Stimulated activated CD4-positive, alpha-beta T cell treated with anti-CD3 and anti-CD28 coated beads, Interleukin-2, amount 100 ng/mL, for 48 hours (primary cell): ENCODE data around the gene RALGPS1.

Experiments
- DNase-seq, 2 donors: peaks; one replicate each; pipeline ENCODE4 v3.0.0-alpha.2; 2020

RALGPS1 gene

DNA sequence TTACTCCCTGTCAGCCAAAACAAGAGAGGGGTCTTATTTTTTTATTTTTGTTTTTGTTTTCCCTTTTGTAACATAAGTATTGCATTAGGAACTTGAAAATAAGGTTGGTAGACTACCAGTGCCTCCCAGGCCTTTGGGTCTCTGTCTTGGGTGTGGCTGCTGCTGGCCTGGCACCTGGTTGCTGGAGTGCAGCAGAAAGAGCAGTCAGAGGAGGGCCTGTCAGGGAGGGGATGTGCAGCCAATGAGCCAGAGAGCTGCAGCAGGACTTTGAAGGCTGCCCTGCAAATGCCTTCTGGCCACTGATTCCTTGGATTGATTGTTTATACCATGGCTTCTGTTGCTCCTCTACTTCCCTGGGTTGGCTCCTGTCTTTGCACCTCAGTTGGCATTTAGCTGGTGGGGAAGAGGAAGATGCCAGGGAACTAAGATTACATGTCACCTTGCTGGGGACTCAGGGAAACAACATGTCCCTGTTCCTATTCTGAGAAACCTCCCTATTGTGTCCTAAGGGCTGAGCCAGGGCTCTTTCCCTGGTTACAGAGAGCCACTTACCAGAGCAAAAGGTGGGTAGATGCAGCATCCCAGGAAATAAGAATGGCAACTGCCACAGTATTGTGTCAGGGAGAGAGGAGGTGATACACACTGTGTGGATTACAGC, 141.3 kb downstream of the RALGPS1 start:
- no peak for DNase-seq

DNA sequence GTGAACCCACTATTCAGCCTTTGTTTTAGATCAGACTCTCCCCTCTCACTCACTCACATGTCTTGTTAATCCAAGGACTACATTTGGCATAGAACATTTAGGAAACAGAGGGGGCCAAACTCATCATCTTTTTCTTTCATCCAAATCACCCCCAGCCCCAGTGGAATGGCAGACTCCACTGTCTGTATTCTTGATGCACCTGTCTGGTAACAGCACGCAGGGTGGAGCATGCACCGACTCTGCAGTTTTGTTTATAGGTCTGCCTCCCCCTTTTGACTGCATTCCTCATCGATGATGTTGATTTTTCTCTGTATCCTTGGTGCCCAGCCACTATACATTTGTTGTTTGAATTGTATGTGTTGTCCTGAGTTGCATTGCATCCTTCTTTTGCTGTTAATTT, 141.9 kb downstream of the RALGPS1 start:
- no peak for DNase-seq

DNA sequence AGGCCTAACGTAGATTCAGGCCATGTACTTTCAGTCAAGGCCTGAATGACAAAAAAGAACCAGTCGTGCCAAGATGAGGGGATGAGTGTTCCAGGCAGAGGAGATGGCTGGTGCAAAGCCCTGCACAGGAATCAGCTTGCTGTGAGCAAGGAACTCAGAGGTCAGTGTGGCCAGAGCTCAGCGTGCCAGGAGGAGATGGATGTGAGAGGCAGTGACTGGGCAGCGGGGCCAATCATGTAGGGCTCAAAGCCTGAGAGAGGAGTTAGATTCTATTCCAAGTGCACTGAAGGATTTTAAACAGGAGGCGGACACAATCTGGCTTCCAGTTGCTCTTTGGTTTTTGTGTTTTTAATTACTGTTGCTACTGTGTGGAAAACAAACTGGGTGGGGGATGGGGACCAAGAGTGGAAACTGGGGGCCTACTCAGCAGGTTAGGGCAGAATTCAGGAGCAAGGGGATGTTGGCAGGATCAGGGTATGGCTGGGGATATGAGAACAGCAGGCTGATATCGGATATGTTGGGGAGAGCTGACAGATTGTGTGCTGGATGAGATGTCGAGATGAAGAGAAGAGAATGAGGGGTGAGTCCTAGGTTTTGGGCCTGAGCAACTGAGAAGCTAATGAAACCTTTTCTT, 143.5 kb downstream of the RALGPS1 start:
- DNase-seq: no peak

DNA sequence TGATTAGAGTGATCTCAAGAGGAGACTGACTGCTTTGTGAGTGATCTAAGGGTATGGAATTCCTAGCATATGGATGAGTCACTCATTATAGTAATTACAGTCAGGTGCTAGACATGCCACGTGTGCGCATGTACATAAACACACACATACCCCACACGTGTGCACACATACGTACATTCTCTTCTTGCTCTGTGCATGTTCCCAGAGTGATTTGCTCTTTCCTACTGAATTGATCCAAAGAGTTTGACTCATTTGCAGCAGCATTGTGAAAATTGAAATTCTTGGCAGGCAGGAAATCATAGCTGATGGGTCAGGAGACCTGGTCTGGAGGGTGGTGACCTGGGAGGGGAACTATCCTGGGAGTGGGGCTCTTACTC, 144.1 kb downstream of the RALGPS1 start:
- no peak for DNase-seq

DNA sequence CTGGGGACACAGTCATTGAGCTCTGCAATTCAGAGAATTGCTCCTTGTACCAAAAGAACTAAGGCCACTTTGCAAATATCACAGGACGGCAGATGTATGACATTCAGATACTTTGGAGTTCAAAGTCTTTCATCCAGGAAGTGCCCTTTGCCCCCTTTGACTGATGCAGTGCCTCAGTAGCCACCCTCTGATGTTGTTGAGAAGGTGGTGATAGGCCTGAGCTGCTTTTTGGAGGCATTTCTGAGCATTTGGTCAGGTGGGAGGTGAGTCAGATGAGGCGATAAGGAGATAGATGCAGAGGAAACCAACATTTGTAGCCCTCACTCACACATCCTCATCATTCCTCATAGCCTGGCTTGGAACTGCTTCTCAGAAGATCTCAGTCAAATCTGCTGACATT, 144.4 kb downstream of the RALGPS1 start:
- no peak for DNase-seq

DNA sequence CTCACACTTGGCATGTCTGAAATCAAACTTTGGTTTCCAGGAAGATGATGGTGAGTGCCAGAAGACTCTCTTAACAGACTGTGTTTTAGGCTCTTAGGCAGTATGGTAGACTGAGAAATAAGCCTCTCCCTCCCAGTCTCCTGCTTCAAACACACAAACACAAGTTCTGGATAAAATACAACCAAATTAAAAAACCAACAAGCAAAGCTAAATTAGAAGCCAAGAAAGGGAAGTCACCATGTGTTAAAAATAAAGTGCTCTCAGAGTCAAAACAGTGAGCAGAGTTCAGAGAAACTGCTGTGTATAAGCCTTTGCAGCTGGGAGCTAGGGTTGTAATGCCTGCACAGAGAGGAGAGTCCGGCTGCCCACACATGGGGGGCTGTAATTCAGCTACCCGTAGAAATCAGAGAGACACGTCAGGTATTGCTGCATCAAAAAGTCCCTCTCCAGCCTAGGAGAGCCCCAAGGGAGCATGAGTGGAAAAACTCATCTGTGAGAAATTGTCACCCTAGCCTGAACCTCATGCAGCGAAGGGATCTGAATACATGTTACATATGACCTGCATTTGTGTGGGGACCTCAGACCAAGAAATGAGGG, 145.3 kb downstream of the RALGPS1 start:
- no peak for DNase-seq

DNA sequence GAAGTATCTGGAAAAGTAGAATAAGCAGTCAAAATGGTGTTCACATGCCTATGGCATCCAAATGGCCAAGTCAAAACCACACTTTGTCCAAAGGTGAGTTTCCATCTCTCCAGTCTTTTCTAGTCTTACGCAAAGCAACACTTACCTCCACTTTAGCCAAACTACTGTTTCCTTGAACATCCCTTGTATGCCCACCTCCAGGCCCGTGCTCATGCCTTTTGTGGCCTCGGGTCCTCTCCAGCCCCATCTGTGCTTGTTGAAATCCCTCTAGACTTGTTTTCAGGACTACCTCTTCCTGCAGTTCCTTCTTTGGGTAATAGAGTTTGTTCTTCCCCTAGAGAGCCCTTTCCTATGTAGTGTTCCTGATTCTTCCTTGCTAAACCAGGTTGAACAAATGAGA, 146.8 kb downstream of the RALGPS1 start:
- DNase-seq: no peak

DNA sequence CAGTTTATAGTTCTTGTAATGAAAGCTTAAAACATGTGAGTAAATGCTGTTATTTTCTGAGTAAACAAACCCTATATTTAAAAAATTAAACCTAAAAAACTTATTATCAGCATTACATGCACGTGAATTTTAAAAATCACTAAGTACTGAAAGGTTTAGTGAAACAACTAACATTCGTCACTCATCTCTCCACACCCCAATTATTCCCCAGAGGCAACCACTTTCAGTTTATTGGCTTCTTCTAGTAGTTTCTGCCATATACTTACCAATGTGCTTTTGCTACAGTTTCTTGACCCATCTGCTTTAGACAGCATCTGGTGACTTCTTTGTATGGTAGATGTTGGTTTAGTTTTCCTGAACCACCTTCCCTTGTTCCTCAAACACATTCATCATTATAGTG, 149.8 kb downstream of the RALGPS1 start:
- no peak for DNase-seq

DNA sequence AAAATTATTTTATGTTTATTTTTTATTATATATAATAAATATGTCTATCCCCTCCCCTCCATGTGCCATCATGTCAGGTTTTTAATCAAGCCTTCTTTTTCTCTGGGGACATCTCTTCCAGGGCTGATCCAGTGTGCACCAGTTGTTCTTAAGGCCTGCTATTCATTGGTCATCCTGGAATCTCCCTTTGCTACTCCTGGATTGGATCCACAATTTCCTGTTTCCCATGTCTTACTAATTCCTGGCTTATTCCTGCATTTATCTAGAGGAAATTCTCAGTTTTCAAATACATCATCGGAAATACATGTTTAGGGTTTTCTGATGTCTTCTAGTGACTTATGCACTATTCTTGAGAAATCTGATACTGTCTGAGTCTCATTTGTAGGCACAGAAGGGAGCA, 151.0 kb downstream of the RALGPS1 start:
- DNase-seq: no peak

DNA sequence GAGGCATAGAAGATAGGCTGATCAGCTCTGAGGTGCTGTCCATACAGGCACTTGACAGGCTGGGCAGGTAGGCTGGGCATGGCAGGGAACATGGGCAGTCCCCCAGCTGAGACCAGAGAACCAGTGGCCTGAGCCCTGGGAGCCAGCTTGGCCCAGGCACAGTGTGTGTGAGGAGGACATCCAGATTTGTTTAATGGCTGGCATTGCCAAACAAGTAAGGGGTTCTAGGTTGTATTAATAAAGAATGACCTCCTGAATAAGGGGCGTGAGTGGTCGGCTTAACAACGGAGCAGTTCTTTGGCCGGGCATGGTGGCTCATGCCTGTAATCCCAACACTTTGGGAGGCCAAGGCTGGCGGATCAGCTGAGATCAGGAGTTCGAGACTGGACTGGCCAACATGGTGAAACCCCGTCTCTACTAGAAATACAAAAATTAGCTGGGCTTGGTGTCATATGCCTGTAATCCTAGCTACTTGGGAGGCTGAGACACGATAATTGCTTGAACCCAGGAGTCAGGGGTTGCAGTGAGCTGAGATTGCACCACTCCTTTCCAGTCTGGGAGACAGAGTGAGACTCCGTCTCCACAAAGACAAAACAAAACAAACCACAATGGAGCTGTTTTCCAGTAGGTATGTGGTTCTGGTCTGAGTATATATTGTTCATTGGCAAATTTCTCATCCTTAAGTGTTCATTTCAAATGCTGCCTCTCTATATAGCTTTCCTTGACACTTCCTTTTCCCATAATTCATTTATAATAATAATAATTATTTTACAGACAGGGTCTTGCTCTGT, 151.7 kb downstream of the RALGPS1 start:
- no peak for DNase-seq

DNA sequence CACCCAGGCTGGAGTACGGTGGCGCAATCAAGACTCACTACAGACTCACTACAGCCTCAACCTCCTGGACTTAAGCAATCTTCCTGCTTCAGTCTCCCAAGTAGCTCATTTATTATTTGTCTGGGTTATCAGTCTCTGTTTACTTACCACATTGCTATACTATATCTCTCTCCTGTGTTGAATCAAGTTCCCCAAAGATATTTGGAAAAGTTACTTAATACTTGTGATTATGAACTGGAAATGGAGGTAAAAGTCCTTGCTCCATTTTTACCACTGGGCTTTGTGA, 152.2 kb downstream of the RALGPS1 start:
- no peak for DNase-seq

DNA sequence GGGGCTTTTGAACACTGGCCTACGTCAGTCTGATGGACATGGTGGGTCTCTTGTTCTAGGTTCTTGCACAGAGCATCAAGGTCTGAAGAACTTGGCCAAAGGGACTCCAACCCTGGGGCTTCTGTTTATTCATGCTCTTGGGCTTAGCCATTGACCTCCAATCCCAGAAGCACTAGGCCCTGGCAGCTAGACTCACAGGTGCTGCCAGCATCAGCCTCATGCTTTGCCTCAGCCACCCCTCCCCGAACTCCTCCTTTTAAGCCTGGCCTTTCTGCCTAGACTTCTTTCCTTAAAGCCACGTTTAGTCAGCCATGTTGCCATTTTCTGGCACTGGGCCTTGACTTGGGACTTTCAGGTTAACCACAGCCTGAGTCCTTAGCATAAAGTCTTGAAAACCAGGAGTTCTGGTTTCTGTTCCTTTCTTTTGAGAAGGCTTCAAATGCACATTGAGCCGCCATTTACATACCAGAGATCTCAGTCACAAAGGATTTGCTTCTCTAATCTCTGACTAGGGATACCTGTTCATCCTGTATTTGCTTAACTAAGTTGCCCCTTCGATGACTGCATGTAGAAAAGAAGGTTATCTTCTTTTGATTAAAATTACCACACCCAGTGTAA, 153.1 kb downstream of the RALGPS1 start:
- no peak for DNase-seq

DNA sequence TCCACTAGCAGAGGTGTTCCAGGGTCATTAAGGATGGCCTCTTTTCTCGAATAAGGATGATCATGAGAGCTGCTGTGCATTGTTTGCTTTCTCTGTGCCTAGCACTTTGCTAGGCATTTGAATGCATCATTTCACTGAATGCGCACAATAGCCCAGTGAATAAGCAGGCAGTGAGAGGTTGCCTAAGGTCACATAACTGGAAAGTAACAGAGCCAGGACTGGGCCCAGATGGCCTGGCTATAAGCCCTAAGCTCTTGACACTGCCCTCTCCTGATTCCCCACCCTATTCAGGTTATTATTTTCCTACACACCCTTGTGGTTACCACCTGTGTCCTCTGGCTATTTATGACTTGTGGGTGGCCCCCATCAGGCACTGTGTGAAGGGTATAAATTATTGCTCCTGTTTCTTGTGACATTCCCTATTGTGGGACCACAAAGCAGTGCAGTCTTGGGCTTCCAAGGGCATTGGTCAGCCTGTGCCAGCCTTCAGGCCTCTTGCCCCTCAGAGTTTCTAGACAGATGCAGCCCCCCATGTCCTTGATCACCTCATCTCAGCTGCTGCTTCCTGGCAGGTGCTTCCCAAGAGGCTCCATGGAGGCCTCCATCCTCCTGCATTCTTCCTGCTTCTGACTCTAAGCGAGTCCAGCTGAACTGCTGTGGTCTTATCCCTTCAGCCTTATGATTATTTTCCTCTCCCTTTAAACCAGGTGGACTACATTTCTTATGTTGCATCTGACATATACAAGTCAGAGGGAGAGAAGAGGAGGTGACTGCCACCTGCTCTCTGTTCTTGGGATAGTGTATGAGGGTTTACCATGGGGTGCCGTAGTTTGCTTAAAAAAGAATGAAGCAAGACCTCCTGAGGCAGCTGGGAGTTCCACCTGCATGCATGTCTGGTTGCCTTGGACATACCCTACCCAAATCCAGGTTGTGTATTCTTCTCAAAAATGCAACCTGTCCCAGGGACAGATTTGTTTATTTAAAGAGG, 160.3 kb downstream of the RALGPS1 start:
- DNase-seq: no peak

DNA sequence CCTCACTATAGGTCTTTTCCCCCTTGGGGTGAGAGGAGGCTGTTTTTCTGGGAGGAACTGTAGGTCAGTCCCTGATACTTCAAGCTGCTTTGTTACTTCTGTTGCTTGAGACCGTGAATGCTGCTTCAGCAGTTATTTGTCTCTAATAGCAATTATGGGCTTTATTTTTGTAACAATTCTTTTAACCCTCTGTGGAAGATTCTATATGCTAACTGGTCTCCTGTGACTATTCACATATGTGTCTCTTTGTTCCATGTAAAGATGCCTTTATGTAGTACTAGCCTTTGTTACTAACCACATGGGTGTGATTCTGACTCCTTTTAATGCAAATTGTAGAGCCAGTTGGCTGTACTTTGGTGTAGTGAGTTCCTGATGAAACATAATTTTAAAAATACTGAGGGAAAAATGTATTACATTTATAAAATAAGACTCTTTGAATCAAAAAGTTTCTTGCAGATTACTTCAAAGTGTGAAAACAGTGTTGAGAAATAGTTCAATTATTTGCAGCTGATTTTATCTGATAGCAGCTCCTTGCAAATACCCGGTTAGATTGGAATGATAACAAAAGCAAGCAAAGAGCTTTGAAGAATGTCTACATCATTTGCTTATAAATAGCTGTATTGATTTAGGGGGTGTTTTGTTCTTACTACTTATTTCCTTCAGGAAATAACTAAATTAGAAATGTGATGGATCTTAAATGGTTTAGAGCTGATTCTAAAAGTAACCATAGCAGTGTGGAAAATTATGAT, 161.2 kb downstream of the RALGPS1 start:
- DNase-seq: no peak

DNA sequence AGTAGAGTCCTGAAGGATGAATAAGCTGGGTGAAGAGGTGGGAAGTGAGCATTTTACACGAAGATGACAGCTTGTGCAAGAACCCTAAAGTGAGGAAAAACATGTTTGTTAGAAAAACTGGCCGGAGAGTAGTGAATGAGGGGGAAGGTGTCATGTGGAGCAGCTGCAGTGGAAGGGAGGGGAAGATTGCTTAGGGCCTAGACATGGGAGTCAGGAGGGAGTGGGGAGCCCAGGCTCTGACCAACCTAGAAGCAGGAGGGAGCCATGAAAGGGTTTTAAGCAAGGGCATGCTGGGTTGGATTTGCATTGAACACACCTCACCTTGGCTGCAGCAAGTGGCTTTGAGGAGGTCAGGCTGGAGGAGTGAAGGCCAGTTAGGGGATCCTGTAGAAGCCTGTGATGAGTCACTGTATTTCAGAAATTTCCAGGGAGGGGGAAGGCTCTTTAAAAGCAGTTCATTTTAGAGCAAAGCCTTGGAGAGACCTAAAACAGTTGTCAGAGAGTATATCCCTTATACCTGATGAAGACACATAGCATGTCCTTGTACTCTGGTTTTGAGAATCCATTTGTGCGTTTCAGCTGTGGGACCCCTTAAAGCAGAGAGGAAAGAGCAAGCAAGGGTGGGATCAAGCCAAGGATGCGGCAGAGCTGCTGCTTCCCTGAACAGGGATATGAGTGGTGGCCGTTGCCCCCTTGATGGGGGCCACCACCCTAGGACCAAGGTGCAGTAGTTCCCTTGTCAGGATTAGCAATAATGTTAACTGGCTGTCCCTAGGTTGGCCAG, 162.5 kb downstream of the RALGPS1 start:
- no peak for DNase-seq

DNA sequence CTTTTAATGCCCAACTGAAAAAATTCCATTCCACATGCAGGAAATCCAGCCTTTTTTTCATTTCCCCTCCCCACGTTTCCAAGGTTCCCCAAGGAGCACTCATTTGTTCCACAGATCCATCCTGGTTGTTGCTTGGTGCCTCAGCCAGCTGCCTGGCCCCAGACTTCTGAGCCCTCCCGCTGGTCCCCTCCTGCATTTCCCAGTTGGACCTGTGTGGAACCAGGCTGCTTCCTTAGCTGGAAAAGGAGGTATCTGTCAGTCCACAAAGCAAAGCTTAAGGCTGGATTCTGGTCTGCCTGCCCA, 163.0 kb downstream of the RALGPS1 start:
- no peak for DNase-seq

DNA sequence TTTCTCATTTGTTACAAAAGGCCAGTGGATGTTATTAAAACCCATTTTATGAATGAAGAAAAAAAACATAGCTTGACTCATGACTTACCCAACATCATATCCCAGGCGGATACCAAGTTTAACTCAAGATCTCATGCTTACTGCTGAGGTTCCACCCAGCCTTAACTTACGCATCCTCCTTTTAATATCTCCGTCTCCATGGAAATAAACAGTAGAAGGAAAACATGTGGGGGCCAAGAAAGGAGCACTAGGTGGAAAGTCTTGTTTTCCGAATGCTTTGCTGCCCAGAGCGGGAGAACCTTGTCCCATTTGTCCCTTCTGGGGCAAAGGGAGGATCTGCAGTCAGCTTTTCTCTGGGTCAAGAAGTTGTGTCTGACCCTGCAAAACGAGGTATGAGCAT, 163.8 kb downstream of the RALGPS1 start:
- no peak for DNase-seq

DNA sequence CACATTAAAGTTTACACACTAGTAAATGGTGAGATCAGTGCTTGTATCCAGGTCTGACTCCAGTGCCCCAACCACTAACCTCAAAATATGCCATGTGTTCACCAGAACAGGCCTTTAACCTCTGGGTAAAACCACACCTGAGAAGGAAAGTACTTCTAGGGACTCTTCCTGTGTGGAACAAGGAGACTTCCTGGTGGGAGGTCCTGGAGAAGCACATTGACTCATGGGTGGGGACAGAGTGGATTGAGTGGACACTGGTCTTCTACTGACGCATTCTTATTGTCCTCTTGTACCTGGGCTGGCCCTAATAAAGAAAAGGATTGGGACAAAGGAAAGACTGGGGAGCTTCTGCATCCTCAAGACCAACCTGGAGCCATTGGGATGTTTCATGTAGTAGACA, 164.4 kb downstream of the RALGPS1 start:
- no peak for DNase-seq

DNA sequence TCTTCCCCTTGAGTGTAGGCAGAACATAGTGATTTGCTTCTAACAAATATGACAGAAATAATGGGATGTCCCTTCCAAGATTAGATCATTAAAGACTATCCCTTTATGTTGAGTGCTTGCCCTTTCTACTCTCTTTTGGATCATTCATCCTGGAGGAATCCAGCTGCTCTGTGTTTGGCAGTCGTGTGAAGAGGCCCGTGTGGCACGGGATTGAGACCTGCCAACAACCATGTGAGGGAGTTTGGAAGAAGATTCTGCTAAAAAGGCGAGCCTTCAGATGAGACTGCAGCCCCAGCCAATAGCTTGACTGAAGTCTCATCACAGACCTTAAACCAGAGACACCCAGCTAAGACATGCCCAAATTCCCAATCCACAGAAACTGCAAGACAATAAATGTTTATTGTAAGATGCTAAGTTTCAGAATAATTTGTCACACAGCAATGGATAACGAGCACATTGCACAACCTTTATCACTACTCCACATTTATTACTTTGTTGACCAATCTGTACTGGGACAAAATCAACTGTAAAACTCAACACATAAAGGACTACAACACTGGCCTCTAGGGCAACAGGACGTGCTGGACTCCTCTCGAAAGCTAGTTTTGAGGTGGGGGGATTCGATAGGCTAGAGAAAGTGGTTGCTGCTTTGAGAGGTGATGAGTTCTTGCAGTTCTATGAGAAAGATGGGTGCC, 165.0 kb downstream of the RALGPS1 start:
- no peak for DNase-seq
